Measurements from ENCODE around the gene AOPEP.

GRCh38 chr9:94984891-94985476 lies 258.5 kb downstream of the AOPEP start:
- TF ChIP-seq POLR2AphosphoS5 (IDR thresholded peaks at IDR 0.05) (no peak), CTCF (IDR thresholded peaks at IDR 0.05) (no peak)
